ENCODE results near the gene CPA3.

- TF ChIP-seq POLR2A (IDR thresholded peaks at IDR 0.05) (no peak), CTCF (IDR thresholded peaks at IDR 0.05 in 8 of 11, conservative IDR thresholded peaks at IDR 0.05 in 3 of 11) (no peak), POLR2AphosphoS5 (IDR thresholded peaks at IDR 0.05) (no peak)
These were observed 51.0 kb downstream of the CPA3 start for GRCh38 chr3:148916132-148916531.
